HEK293 (cell line): ENCODE measurements around the gene SUPT4H1.

Experiments
- CTCF ChIA-PET: fragments of 350-600 bp; formaldehyde crosslinking; extraction: SDS; loops from one replicate; lab custom pipeline; 2021; ENCODE audit warnings: antibody characterized with exemption; lab: Yijun Ruan, JAX
- POLR2A ChIA-PET: fragments of 300-600 bp; formaldehyde crosslinking; extraction: SDS; loops from one replicate; lab custom pipeline; 2020; ENCODE audit warnings: antibody characterized with exemption, inconsistent platforms; lab: Yijun Ruan, JAX
- H3K27ac ChIP-seq: fragments of 200-500 bp; sonication (Bioruptor generic); 2 replicates; pipeline ENCODE4 v1.5.1; 2014; ENCODE audit warnings: low read depth, low read length, control low read depth, inconsistent platforms; ENCODE audit errors: extremely low read depth
- H3K36me3 ChIP-seq, 2 experiments: fragments of 200-500 bp in 1 of 2; sonication (Bioruptor generic) in 1 of 2; 1 replicate in 1 of 2; 2 replicates in 1 of 2; pipeline ENCODE4 v1.5.1; 2014 to 2017; ENCODE audit warnings: inconsistent platforms in 2 of 2, low read length in 2 of 2; ENCODE audit not compliant: control insufficient read depth in 2 of 2, insufficient read depth in 1 of 2
- H3K4me1 ChIP-seq: fragments of 200-500 bp; sonication (Bioruptor generic); 2 replicates; pipeline ENCODE4 v1.5.1; 2014; ENCODE audit warnings: mild to moderate bottlenecking, low read length, inconsistent platforms; ENCODE audit not compliant: control insufficient read depth, insufficient read depth
- H3K4me3 ChIP-seq: 2 replicates; pipeline ENCODE4 v1.5.1; 2011; ENCODE audit warnings: low read depth, mild to moderate bottlenecking, control low read depth, low read length, moderate library complexity
- H3K9me3 ChIP-seq: fragments of 200-500 bp; sonication (Bioruptor generic); 2 replicates; pipeline ENCODE4 v1.5.1; 2014; ENCODE audit warnings: low read depth, low read length, inconsistent platforms; ENCODE audit not compliant: control insufficient read depth, insufficient read depth
- EGR2 ChIP-seq: fragments of 450-650 bp; formaldehyde crosslinking; IDR thresholded peaks from 2 replicates; pipeline ENCODE4 v1.5.1; 2016; ENCODE audit warnings: low read depth, missing biosample characterization, missing genetic modification characterization
- GLIS1 ChIP-seq: fragments of 450-650 bp; formaldehyde crosslinking; IDR thresholded peaks from 2 replicates; pipeline ENCODE4 v1.5.1; 2016; ENCODE audit warnings: missing biosample characterization, missing genetic modification characterization
- KLF1 ChIP-seq: fragments of 450-650 bp; formaldehyde crosslinking; IDR thresholded peaks from 2 replicates; pipeline ENCODE4 v1.5.1; 2016; ENCODE audit warnings: missing biosample characterization, missing genetic modification characterization
- PATZ1 ChIP-seq: fragments of 450-650 bp; formaldehyde crosslinking; IDR thresholded peaks from 2 replicates; pipeline ENCODE4 v1.5.1; 2016; ENCODE audit warnings: missing biosample characterization, missing genetic modification characterization
- ZBTB17 ChIP-seq: fragments of 450-650 bp; formaldehyde crosslinking; IDR thresholded peaks from 2 replicates; pipeline ENCODE4 v1.5.1; 2016; ENCODE audit warnings: missing biosample characterization, missing genetic modification characterization
- ZEB2 ChIP-seq: fragments of 450-650 bp; formaldehyde crosslinking; IDR thresholded peaks from 2 replicates; pipeline ENCODE4 v1.5.1; 2016; ENCODE audit warnings: missing biosample characterization, missing genetic modification characterization
- ZIC2 ChIP-seq: fragments of 450-650 bp; formaldehyde crosslinking; IDR thresholded peaks from 2 replicates; pipeline ENCODE4 v1.5.1; 2016; ENCODE audit warnings: missing biosample characterization, missing genetic modification characterization
- ZNF138 ChIP-seq: fragments of 450-650 bp; formaldehyde crosslinking; IDR thresholded peaks from 2 replicates; pipeline ENCODE4 v1.5.1; 2016; ENCODE audit warnings: missing biosample characterization, missing genetic modification characterization, borderline replicate concordance
- ZNF280C ChIP-seq: fragments of 450-650 bp; formaldehyde crosslinking; IDR thresholded peaks from 2 replicates; pipeline ENCODE4 v1.5.1; 2016; ENCODE audit warnings: missing biosample characterization, missing genetic modification characterization
- ZNF398 ChIP-seq: fragments of 450-650 bp; formaldehyde crosslinking; IDR thresholded peaks from 2 replicates; pipeline ENCODE4 v1.5.1; 2017; ENCODE audit warnings: missing biosample characterization, missing genetic modification characterization
- ZNF549 ChIP-seq: fragments of 450-650 bp; IDR thresholded peaks from 2 replicates; pipeline ENCODE4 v1.5.1; 2018; ENCODE audit warnings: missing biosample characterization, missing genetic modification characterization, mild to moderate bottlenecking, inconsistent platforms, moderate library complexity

The SUPT4H1 gene

GRCh38 chr17:58338841-58339754 is 12.9 kb downstream of the SUPT4H1 start:
- Histone ChIP-seq H3K4me3 (no peak overlapping the region), H3K4me1 (no peaks in the 10 kb centered on the region; the same call in 1 of the 2 replicates), H3K9me3 (no peaks in the 10 kb centered on the region), H3K27ac (no peak overlapping the region), H3K36me3 (peaks cover under 1 to 8% of the 10 kb centered on the region in 2 experiments; a peak in 2 of 3 replicates)
- ChIA-PET POLR2A (interaction anchor here (2.0 to 2.5 kb wide), 2 partner anchors 13 to 78 kb away, joined by 8 to 14 read pairs; partner anchors contain the start of genes RNF43 and SUPT4H1), CTCF (interaction anchor here (0.5 to 2.0 kb wide), 4 partner anchors 22 to 94 kb away, joined by 3 to 8 read pairs (median 4); no protein-coding TSS in a partner anchor)
- TF ChIP-seq ZNF138 (tag by site-specific recombination): no peak
- TF ChIP-seq EGR2 (tag by site-specific recombination): no peak
- TF ChIP-seq KLF1: 0 out of 2 replicates have a peak, but pooled peaks have one; percentile 26
- peak; percentile 16; the same call in 1 of the 2 replicates for TF ChIP-seq ZBTB17
- no peak for TF ChIP-seq ZNF280C (tag by site-specific recombination)
- TF ChIP-seq PATZ1 (tag by site-specific recombination): 0 out of 2 replicates have a peak, but pooled peaks have one; percentile 9
- peak; percentile 62 for TF ChIP-seq ZNF398 (tag by site-specific recombination)
- TF ChIP-seq GLIS1 (tag by site-specific recombination): peak; percentile 23; the same call in 1 of the 2 replicates
- peak; percentile 70 for TF ChIP-seq ZIC2

- H3K27ac ChIP-seq: no peak overlapping the region
- CTCF ChIA-PET: interaction anchor here (1.5 to 2.4 kb wide), 2 partner anchors 13 to 21 kb away, joined by 5 to 10 read pairs; partner anchors contain the start of gene SUPT4H1
- TF ChIP-seq ZNF549 (no peak), ZEB2 (tag by site-specific recombination) (no peak)
- TF ChIP-seq, all 188 proteins: peak for 0
- POLR2A ChIA-PET: interaction anchor here (2.0 to 3.1 kb wide), 3 partner anchors 8 to 79 kb away, joined by 8 to 20 read pairs (median 13); partner anchors contain the start of genes RNF43 and SUPT4H1
- Histone ChIP-seq H3K4me3 (no peak overlapping the region), H3K4me1 (no peaks in the 10 kb centered on the region; the same call in 1 of the 2 replicates), H3K9me3 (no peaks in the 10 kb centered on the region), H3K36me3 (peaks cover 0 to 2% of the 10 kb centered on the region in 2 experiments; a peak in 2 of 3 replicates)
Measured at GRCh38 chr17:58338454-58338840, 13.6 kb downstream of the SUPT4H1 start.
